ENCODE measurements around the gene EPB41L4A.
"Not testable (repeated sequence)": the region's sequence is repeated elsewhere in the genome, so short reads cannot be mapped to it uniquely, and the experiment has no call there.

DNA sequence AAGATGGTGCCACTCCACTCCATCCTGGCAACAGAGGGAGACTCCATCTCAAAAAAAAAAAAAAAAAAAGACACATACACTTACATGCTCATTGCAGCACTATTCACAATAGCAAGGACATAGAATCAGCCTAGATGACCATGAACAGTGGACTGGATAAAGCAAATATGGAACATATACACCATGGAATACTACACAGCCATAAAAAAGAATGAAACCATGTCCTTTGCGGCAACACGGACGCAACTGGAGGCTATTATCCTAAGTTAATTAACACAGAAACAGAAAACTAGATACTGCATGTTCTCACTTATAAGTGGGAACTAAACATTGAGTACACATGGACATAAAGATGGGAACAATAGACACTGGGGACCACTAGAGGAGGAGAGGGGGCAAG, 210.9 kb downstream of the EPB41L4A start:
- TF ChIP-seq, protein P1, sequence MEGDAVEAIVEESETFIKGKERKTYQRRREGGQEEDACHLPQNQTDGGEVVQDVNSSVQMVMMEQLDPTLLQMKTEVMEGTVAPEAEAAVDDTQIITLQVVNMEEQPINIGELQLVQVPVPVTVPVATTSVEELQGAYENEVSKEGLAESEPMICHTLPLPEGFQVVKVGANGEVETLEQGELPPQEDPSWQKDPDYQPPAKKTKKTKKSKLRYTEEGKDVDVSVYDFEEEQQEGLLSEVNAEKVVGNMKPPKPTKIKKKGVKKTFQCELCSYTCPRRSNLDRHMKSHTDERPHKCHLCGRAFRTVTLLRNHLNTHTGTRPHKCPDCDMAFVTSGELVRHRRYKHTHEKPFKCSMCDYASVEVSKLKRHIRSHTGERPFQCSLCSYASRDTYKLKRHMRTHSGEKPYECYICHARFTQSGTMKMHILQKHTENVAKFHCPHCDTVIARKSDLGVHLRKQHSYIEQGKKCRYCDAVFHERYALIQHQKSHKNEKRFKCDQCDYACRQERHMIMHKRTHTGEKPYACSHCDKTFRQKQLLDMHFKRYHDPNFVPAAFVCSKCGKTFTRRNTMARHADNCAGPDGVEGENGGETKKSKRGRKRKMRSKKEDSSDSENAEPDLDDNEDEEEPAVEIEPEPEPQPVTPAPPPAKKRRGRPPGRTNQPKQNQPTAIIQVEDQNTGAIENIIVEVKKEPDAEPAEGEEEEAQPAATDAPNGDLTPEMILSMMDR (IDR thresholded peaks at IDR 0.05; ENCODE audit: insufficient read depth, low read length): not testable (repeated sequence)
- TF ChIP-seq POLR2AphosphoS5 (IDR thresholded peaks at IDR 0.05; ENCODE audit: low read depth): not testable (repeated sequence)

All from HL-60 (cell line).